DND-41 (cell line): ENCODE measurements around the gene MYH15.

Experiments used
- CTCF ChIP-seq: IDR thresholded peaks from 2 replicates; pipeline ENCODE4 v1.5.1; 2012; ENCODE audit warnings: borderline replicate concordance, low read length, moderate library complexity, mild to moderate bottlenecking; ENCODE audit not compliant: poor library complexity, severe bottlenecking; ENCODE audit errors: extremely low read depth
- EZH2 ChIP-seq: IDR thresholded peaks from 3 replicates; pipeline ENCODE4 v1.6.1; 2012; ENCODE audit warnings: borderline replicate concordance, low read depth, mild to moderate bottlenecking, moderate library complexity, low read length, inconsistent platforms; ENCODE audit not compliant: severe bottlenecking

- TF ChIP-seq CTCF (peak; percentile 87), EZH2 (no peak)
Measured at GRCh38 chr3:108489776-108490175, 20.6 kb downstream of the MYH15 start.
